Iris pigment epithelial cell (primary cell): ENCODE results near the gene BCDIN3D.

Experiments used
- DNase-seq: peaks from one replicate; pipeline ENCODE4 v3.0.0-alpha.2; 2011; ENCODE audit warnings: low read depth

The BCDIN3D gene

DNA sequence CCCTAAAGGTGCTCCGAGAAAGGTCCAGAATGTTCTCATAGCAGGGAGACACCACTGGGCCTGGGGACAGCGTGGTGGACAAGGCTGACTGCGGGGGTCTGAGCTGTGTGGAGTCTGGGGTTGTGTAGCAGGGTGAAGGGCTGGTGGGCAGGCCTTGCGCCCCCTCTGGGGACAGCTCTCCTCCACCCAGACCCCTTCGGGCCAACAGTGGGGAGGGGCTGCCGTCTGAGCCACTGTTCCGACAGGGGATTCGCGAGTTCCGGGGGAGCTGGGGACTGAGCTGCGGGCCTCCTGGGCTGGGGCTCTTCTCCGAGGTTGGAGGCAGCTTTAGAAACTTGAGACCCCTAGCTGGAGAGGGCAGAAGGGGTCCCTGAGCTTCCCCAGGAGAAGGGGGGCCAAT, 46.8 kb downstream of the BCDIN3D start:
- no peak for DNase-seq

DNA sequence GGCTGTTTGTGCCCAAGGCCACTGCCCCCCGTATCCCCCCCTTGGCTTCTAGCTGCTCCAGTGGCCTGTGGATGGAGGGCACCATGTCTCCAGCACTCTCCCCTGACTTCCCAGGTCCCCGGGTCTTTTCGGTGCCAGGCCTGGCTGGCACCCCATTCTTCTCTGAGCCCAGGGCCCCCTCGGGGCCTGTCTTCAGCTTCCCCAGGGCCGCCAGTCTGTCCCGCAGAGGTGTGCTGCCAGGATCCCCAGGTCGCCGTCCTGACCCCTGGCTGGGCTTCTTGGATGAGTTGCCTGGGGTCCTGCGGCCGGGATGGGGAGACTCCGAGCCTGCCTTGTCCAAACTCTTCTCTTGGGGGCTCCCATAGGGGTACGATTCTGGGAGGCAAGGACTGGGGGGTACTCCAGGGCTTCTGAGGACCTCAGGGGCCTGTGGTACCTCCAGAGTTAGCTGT, 47.2 kb downstream of the BCDIN3D start:
- no peak for DNase-seq

- DNase-seq, result no peak
Measured at GRCh38 chr12:49794811-49795653, 47.9 kb downstream of the BCDIN3D start.

- DNase-seq, result no peak
Measured at GRCh38 chr12:49794021-49794420, 48.9 kb downstream of the BCDIN3D start.

DNA sequence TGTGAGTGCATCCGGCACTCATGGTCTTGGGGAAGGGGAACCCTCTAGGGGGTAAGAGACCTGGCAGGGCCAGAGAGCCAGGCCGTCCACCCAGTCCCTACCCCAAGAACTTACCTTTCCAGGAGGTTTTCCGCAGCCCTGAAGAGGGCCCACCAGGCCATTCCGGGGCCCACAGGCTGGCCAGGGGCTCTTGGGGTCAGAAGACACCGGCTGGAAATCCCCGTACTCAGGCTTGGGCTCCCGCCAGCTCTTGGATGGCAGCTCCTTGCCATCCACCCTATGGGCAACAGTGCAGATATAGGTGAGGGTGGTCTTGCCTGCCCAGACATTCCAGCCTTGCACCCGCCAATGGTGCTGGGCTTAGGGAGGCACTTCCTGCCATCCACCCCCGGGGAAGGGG, 49.3 kb downstream of the BCDIN3D start:
- no peak for DNase-seq

GRCh38 chr12:49792976-49793580, 49.8 kb downstream of the BCDIN3D start:
- no peak for DNase-seq

- no peak for DNase-seq
Measured at GRCh38 chr12:49792181-49792970, 50.5 kb downstream of the BCDIN3D start.

GRCh38 chr12:49791700-49792099, 51.2 kb downstream of the BCDIN3D start:
- no peak for DNase-seq

GRCh38 chr12:49790741-49791555, 52.0 kb downstream of the BCDIN3D start:
- DNase-seq, result no peak

DNA sequence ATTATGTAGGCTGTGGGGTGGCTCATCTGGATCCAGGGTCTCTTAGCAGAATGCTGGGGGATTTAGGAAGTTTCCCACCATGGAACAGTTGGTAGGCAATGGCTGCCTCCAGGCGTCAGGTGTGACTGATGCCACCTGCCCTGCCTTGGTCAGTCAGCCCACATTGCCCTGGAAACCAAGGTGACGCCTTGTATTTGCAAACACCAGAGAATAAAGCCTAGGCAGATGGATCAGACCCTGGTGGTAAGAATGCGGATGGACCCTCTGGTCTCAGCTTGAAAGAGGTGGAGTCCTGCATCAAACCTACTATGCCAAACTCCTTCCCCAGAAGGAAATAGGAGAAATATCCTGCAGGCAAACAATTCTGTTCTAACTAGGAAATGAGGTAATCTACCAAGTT, 52.9 kb downstream of the BCDIN3D start:
- no peak for DNase-seq

DNA sequence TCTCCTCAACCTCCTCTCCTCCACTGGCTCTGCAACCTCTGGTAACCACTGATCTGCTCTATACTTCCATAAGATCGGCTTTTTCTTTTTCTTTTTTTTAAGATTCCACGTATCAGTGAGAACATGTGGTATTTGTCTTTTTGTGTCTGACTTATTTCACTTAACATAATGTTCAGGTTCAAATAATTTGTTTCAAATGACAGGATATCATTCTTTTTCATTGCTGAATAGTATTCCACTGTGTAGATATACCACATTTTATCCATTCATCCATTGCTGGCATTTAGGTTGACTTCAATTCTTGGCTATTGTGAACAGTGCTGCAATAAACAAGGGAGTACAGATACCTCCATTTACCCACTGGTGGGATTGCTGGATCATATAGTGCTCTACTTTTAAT, 55.2 kb downstream of the BCDIN3D start:
- DNase-seq, result no peak
